Smooth muscle cell of the pulmonary artery (primary cell): ENCODE data around the gene UBQLN2. TPM values are rescaled to one million over a fixed set of nuclear protein-coding genes. Genes with fewer than 3 reads are reported as not detected.

Experiments
- total RNA-seq: library from RNA; depleted of rRNA; stranded (reverse); fragments of >200 nt; gene quantifications from 2 replicates; pipeline ENCODE4 v1.2.3, GENCODE V29; 2014

The UBQLN2 gene
- total RNA-seq = 15.2 and 16.4 TPM in 2 replicates

GRCh38 chrX:56563231-56564161 lies at the start of gene UBQLN2:
UBQLN2 (plus strand) TSS chrX:56563627; CDS start chrX:56563874, 247 bp downstream.

Other genes starting within 250 kb of the UBQLN2 start
- gene NBDY, start 165.6 kb downstream of the UBQLN2 start, total RNA-seq = 9.0 and 10.9 TPM in 2 replicates